Activated CD4-positive, alpha-beta T cell treated with anti-CD3 and anti-CD28 coated beads, Interleukin-2, amount 10 ng/mL, durations not matched to agents 24 days and 14 days (primary cell): ENCODE measurements around the gene KCNJ1. TPM values are rescaled to one million over a fixed set of nuclear protein-coding genes. Genes with fewer than 3 reads are reported as not detected.

ENCODE experiments used
- DNase-seq: peaks from one replicate; pipeline ENCODE4 v3.0.0; 2022
- H3K27ac Mint-ChIP-seq: one replicate; pipeline ENCODE4 v1.8.0; 2022; ENCODE audit warnings: mild to moderate bottlenecking, mixed read lengths
- H3K27me3 Mint-ChIP-seq: one replicate; pipeline ENCODE4 v1.8.0; 2022; ENCODE audit warnings: mixed read lengths
- H3K36me3 Mint-ChIP-seq: one replicate; pipeline ENCODE4 v1.8.0; 2022; ENCODE audit warnings: low read depth, mild to moderate bottlenecking, mixed read lengths
- H3K4me1 Mint-ChIP-seq: one replicate; pipeline ENCODE4 v1.8.0; 2021; ENCODE audit warnings: mixed read lengths
- H3K4me3 Mint-ChIP-seq: one replicate; pipeline ENCODE4 v1.8.0; 2022; ENCODE audit warnings: mild to moderate bottlenecking, moderate library complexity, mixed read lengths
- H3K9me3 Mint-ChIP-seq: one replicate; pipeline ENCODE4 v1.8.0; 2021; ENCODE audit warnings: mixed read lengths
- intact Hi-C: fragments of 100-400 bp; cut with micrococcal nuclease; formaldehyde crosslinking; loops from one replicate; pipeline ENCODE4 v1.15.1; 2023
- total RNA-seq: library from RNA; stranded (reverse); gene quantifications from 2 replicates; pipeline ENCODE4 v1.2.3, GENCODE V29; 2022

KCNJ1 gene
- total RNA-seq, 1 donor from 2014 or later: not detected

DNA sequence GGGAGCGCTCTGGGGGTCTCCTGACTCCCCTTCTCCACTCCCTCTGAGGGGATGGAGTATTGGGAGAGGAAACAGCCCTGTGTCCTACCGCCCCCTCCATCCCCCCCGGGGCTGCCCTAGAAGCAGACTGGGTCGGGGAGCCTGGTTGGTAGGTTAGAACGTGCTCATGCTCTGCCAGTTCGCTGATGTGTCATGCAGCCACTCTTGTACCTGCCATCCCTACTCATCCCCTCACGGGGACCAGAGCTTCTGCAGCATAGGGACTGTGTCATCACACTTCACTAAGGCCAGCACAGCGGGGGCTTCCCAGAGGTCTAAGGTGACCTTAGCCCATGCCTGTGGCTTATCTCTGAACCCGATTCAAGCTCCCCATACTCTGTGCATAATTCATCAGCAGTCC lies 4.7 kb downstream of the KCNJ1 start:
- Mint-ChIP-seq H3K9me3 (no peaks in the 10 kb centered on the region), H3K4me3 (no peak overlapping the region), H3K27me3 (peaks cover 7% of the 10 kb centered on the region), H3K4me1 (peaks cover 3% of the 10 kb centered on the region), H3K36me3 (no peaks in the 10 kb centered on the region), H3K27ac (no peak overlapping the region)
- intact Hi-C loops: no loop called here
- no peak for DNase-seq

DNA sequence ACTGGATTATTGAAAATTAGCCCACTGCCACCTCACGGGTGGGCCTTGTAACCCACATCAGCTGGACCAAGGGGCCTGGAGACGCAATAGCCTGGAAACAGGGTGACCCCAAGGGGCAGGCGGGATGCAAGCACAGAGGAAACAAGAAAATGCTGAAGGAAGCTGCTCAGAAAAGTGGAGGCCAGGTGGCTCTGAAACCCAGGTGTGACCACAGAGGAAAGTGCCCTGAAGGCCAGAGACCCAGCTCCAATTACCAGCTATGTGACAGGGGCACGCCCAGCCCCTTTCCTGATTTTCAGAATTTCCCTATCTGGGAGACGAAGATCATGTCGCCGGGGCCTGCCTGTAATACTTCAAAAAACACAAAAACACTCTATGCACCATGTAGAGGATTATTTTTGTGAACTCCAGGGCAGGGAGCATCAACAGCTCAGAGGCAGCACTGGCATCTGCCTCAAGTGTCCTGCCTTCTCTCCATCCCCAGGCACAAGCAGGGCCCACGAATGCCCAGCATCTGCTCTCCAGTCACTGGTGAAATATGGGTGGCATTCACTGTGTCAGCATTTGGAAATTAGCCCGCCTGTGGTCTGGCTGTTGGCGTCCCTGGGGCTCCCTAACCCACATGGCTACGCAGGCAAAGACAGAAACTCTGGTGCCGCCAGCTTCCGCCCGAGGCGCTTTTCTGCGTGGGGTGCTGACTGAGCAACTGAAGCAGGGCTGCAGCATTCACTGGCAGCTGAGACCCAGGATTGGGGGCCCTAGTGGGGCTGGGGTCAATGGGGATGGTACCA lies 6.3 kb downstream of the KCNJ1 start:
- Mint-ChIP-seq H3K36me3 (no peaks in the 10 kb centered on the region), H3K27me3 (peaks cover 6% of the 10 kb centered on the region), H3K4me3 (no peak overlapping the region), H3K27ac (no peak overlapping the region), H3K4me1 (peaks cover 3% of the 10 kb centered on the region), H3K9me3 (no peaks in the 10 kb centered on the region)
- no peak for DNase-seq
- intact Hi-C loops: loop anchor here (1.0 kb wide), 1 partner anchor 829 kb away; no protein-coding TSS in a partner anchor

DNA sequence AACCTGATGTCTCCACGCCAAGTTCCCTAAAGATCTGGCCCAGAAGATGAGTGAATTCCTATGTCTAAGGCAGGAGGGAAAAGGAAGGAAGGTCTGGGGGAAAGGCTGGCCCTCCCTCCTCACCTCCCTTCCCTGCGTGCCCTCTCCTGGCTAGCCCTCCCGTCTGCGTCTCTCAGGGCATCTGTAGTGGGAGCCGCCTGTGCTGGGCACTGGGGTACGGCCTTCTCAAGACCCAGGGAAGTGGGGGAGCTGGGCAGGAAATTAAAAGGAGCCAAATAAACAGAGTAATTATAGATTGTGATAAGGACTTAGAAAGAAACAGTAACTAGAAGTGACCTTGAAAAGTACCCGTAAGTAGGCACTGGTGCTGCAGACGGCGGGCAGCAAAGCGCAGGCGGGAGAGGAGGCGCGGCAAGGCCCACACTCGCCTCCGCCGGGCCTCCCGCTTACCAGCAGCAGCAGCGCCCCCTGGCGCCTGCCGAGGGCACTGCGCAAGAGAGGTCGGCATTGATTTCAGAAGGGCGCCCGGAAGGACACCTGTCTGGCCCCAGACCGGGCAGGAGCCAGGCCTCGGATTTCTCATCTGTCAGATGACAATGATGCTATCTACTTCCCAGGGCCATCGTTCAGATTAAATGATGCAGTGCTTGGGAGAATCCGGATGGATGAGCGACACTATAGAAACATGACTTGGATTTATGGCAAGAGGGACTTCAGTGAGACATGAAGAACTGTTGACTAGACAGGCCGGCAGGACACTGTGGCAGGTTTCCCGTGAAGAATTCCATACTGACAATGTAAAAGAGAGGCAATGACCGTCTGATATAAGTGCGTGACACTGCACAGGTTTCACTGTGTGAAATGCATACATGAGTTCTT lies 7.3 kb downstream of the KCNJ1 start:
- Mint-ChIP-seq H3K36me3 (no peaks in the 10 kb centered on the region), H3K4me1 (peaks cover 3% of the 10 kb centered on the region), H3K9me3 (no peaks in the 10 kb centered on the region), H3K27me3 (peaks cover 9% of the 10 kb centered on the region), H3K4me3 (no peak overlapping the region), H3K27ac (no peak overlapping the region)
- DNase-seq: peak; percentile 94
- intact Hi-C loops: loop anchor here (1.0 to 5.0 kb wide), 2 partner anchors 703 to 829 kb away; no protein-coding TSS in a partner anchor

DNA sequence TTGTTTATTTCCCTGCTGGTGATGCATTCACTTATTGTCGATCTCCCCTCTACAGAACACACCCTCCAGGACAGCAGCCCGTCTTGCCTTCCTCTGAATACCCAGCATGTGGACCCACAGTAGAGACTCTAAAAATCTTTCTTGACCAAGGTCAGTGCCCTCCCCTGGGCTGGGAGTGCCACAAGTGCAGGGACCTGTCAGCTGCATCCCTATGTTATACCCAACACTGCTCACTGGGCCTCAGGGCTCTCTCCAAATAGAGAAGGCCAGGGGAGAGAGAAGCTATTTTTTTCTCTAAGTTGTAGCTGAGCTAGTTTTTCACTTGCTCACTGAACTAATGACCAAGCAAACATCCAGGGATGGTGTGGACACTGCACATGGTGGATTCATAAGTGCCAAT lies 9.8 kb downstream of the KCNJ1 start:
- Mint-ChIP-seq H3K27ac (no peak overlapping the region), H3K36me3 (no peaks in the 10 kb centered on the region), H3K9me3 (no peaks in the 10 kb centered on the region), H3K27me3 (peaks cover 9% of the 10 kb centered on the region), H3K4me3 (no peak overlapping the region), H3K4me1 (peaks cover 3% of the 10 kb centered on the region)
- DNase-seq: no peak
- intact Hi-C loops: loop anchor here (5.0 kb wide), 1 partner anchor 700 kb away; no protein-coding TSS in a partner anchor

DNA sequence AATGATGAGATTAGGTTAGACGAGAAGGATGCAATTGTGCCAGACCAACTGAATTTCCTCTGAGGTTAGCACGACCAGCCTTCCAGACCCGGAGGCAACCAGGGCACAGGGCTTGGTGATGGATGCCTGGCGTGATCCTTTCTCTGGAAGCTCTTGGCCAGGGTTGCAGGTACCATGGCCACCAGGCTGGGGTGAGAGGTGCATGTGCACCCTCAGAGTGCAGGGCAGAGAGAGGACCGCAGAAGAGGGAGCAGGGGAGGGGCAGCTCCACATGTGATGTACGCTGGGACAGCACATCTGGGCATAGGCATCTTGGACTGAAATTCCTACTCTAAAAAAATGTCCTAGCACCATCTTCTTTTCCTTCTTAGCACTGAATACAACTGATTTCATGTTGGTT lies 10.9 kb downstream of the KCNJ1 start:
- H3K36me3 Mint-ChIP-seq: no peaks in the 10 kb centered on the region
- H3K27me3 Mint-ChIP-seq: peaks cover 9% of the 10 kb centered on the region
- no peak for DNase-seq
- H3K4me1 Mint-ChIP-seq: peaks cover 3% of the 10 kb centered on the region
- H3K4me3 Mint-ChIP-seq: no peak overlapping the region
- intact Hi-C loops: loop anchor here (5.0 kb wide), 1 partner anchor 699 kb away; no protein-coding TSS in a partner anchor
- no peak overlapping the region for H3K27ac Mint-ChIP-seq
- no peaks in the 10 kb centered on the region for H3K9me3 Mint-ChIP-seq

DNA sequence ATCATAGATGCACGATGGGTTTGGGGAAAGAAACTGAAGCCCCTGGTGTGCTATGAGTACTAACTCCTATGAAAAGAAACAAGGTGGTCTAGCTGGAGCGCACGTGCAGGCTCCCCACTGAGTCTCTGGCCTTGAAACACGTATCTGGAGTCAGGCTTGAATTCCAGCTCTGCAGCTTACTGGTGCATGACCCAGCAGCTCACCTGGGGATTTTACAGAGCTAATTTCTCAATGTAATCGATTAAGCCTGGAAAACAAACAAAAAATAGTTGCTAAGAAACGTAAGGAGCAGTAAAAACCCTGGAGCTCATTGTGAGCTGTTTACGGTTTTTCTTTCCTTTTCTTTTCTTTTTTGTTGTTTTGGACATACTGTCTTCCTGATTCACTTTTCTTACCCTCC lies 12.3 kb downstream of the KCNJ1 start:
- H3K9me3 Mint-ChIP-seq: no peaks in the 10 kb centered on the region
- H3K4me3 Mint-ChIP-seq: no peak overlapping the region
- no peak overlapping the region for H3K27ac Mint-ChIP-seq
- no peaks in the 10 kb centered on the region for H3K36me3 Mint-ChIP-seq
- peaks cover 1% of the 10 kb centered on the region for H3K4me1 Mint-ChIP-seq
- intact Hi-C loops: loop anchor here (5.0 kb wide), 1 partner anchor 698 kb away; no protein-coding TSS in a partner anchor
- DNase-seq: no peak
- H3K27me3 Mint-ChIP-seq: peaks cover 7% of the 10 kb centered on the region

DNA sequence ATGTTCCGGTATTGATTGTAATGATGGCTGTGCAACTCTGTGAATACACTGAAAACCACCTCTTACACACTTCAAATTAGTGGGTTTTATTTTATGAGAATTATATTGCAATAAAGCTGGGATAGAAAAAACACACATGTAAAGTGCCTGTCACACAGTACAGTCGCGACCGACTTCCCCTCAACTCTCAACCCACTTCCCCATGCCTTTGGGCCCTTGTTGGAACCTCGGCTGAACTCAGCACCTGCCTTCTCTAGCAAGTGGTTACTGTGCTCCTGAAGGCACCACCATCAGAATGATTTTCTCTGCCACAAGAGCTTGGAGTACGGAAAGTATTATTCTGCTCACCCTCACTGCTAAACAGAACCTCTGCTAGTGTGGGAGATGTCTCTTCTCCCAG lies 13.5 kb downstream of the KCNJ1 start:
- no peak for DNase-seq
- H3K4me3 Mint-ChIP-seq: no peak overlapping the region
- intact Hi-C loops: no loop called here
- H3K27ac Mint-ChIP-seq: no peak overlapping the region
- no peaks in the 10 kb centered on the region for H3K9me3 Mint-ChIP-seq
- peaks cover 1% of the 10 kb centered on the region for H3K4me1 Mint-ChIP-seq
- H3K36me3 Mint-ChIP-seq: no peaks in the 10 kb centered on the region
- H3K27me3 Mint-ChIP-seq: peaks cover 7% of the 10 kb centered on the region

DNA sequence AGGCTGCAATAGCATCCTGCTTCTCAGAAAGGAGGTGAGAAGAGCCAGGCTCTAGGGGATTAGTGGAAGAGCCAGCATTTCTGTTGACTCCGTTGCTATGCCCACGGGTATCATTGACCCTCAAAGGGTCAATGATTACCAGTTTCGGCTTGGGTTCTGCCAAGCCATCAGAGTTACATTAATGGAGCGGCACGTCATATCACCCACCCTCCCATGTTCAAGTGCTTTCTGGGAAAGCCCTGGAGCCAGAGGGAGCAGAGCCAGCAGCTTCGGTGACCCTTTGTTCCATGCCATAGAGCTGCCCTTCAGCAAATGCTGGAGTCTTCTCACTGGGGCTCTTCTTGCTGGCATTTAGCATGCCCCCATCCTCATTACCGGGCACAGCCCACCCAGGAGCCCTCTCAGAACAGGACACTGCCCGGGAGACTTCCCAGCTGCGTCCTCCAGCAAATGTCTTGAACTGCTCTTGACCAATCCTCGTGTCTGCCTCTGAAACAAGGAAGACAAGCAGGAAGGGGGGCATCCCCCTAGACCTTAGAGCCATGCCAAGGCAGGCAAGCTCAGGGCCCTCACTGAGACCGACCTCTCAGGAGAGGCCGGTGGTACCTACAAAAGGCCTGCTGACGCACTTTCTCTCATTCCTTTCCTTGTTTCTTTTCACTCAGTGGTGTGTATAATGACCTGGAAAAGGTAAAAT lies 14.6 kb downstream of the KCNJ1 start:
- intact Hi-C loops: no loop called here
- Mint-ChIP-seq H3K27me3 (peaks cover 5% of the 10 kb centered on the region), H3K36me3 (no peaks in the 10 kb centered on the region), H3K27ac (no peak overlapping the region), H3K4me1 (peaks cover 1% of the 10 kb centered on the region), H3K9me3 (no peaks in the 10 kb centered on the region), H3K4me3 (no peak overlapping the region)
- no peak for DNase-seq

DNA sequence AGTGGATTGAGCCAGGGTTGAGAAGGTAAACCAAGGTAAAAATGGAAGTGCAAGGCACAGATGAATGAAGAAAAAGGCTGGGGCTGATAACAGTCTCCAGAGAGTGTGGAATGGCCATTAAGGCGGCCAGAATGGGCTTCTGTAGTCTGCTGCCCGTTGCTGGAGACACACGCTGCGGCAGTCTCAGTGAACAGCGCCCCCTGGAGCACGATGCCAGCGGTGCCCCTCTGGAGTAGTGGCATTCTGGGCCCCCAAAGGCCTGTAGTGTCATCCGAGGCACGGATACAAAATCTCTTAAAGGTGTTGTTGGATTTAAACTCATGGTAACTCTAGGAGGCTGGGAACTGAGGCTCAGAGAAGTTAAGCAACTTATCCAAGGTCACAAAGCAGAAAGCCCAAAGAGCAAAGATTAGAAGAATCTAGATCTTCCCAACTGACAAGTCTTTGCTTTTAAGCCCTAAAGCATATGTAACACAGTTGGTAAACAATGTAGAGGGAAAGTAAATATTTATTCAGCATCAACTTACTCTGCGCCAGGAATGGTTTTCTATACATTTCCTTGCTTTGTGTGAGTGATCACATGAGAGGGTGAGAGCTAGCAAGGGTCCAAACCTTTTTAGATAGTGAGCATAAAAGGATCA lies 18.2 kb downstream of the KCNJ1 start:
- Mint-ChIP-seq H3K9me3 (no peaks in the 10 kb centered on the region), H3K4me3 (no peak overlapping the region), H3K27ac (no peak overlapping the region), H3K36me3 (no peaks in the 10 kb centered on the region), H3K4me1 (peaks cover 16% of the 10 kb centered on the region), H3K27me3 (no peaks in the 10 kb centered on the region)
- intact Hi-C loops: loop anchor here (2.0 to 5.0 kb wide), 2 partner anchors 18 to 817 kb away; no protein-coding TSS in a partner anchor
- peak; percentile 87 for DNase-seq

DNA sequence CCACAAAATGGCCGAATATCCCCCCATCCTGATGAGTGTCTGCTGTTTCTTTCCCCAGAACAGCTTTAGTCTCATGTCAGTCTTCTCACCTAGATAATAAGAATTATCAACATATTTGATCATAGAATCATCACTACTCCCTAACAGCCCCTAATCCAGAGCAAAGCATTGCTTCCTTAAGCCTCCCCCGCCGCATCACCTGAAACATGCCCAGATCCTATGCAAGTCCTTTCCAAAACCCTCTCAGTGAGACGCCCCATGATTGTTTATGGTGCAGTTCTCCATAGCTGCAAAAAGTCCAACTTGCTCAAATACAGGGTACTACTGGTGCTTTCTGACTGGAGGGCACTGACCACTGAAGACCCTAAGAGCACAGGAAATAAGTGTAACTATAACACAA lies 20.1 kb downstream of the KCNJ1 start:
- H3K4me3 Mint-ChIP-seq: no peak overlapping the region
- H3K27me3 Mint-ChIP-seq: no peaks in the 10 kb centered on the region
- intact Hi-C loops: loop anchor here (5.0 kb wide), 1 partner anchor 815 kb away; no protein-coding TSS in a partner anchor
- H3K4me1 Mint-ChIP-seq: peaks cover 16% of the 10 kb centered on the region
- H3K9me3 Mint-ChIP-seq: no peaks in the 10 kb centered on the region
- no peak for DNase-seq
- H3K27ac Mint-ChIP-seq: no peak overlapping the region
- no peaks in the 10 kb centered on the region for H3K36me3 Mint-ChIP-seq

DNA sequence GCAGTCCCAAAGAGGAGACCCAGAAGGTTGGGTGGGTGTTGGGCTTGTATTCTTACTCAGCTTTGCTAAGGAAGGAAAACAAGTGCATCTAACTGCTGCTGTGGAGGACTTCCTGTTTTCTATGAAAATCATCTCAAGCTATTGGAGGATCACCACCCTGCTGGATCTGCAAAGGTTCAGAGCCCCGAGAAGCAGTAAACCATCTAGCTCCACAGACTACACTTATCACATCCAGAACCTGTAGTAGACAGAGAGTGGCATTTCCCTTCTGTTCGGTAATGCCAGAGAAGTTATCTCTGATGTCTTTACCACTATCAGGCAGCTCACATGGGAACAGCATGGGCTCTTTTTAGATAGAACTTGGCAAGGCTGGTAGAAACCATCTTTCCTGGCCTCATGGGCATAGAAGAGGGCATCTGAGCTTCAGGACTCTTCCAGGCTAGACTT lies 21.7 kb downstream of the KCNJ1 start:
- no peaks in the 10 kb centered on the region for H3K9me3 Mint-ChIP-seq
- intact Hi-C loops: loop anchor here (5.0 kb wide), 1 partner anchor 813 kb away; no protein-coding TSS in a partner anchor
- peak overlapping the region; percentile 10 for H3K4me3 Mint-ChIP-seq
- no peaks in the 10 kb centered on the region for H3K27me3 Mint-ChIP-seq
- peak; percentile 75 for DNase-seq
- H3K36me3 Mint-ChIP-seq: no peaks in the 10 kb centered on the region
- peak overlapping the region; percentile 64 for H3K27ac Mint-ChIP-seq
- H3K4me1 Mint-ChIP-seq: peaks cover 19% of the 10 kb centered on the region

DNA sequence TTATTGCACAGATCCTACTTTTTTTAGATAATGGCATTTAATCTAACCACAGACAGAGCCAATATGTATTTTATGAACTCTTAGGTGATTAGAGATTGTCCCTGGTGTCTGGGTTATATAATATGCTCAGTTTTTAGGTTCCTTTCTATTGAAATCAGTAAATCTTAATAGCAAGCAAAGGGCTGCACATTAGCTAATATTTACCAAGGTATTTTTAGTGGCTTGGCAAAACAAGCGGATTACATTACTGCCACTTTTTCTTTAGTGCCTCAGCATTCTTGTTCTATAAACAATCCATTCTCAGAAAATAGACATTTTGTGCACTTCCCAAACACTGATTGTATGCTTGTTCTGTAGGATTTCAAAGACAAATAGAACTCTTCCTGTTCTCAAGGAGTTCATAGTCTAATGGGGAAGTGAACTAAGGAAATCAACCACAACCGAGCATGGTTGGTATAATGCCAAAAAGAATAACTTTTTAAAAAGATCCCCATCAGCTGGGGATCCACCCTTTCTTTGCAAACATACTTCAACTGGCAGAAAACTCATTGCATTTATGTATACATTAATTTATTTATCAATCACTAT lies 23.8 kb downstream of the KCNJ1 start:
- Mint-ChIP-seq H3K4me1 (peaks cover 25% of the 10 kb centered on the region), H3K36me3 (no peaks in the 10 kb centered on the region), H3K9me3 (no peaks in the 10 kb centered on the region), H3K4me3 (no peak overlapping the region), H3K27ac (no peak overlapping the region), H3K27me3 (no peaks in the 10 kb centered on the region)
- intact Hi-C loops: no loop called here
- DNase-seq: no peak
